Lung (tissue), 12 donors: ENCODE measurements around the gene MIF. TPM values are rescaled to one million over a fixed set of nuclear protein-coding genes. Genes with fewer than 3 reads are reported as not detected.
"Not testable (repeated sequence)": the region's sequence is repeated elsewhere in the genome, so short reads cannot be mapped to it uniquely, and the experiment has no call there.

ENCODE experiments used
- ATAC-seq: fragments of 200-7000 bp; cut with Tn5 transposase; one replicate; pipeline ENCODE4 v1.9.1; 2020; ENCODE audit warnings: moderate number of reproducible peaks; ENCODE audit not compliant: insufficient read depth, low FRiP score
- DNase-seq, 3 donors: peaks; one replicate each; pipeline ENCODE4 v3.0.0-alpha.2; 2013 to 2017
- H3K27ac ChIP-seq, 2 donors: one replicate each; pipeline ENCODE4 v1.5.1; 2013; ENCODE audit warnings: mild to moderate bottlenecking in 2 of 2, moderate library complexity in 2 of 2, control low read depth in 1 of 2, inconsistent platforms in 1 of 2, low read depth in 1 of 2, low read length in 1 of 2
- H3K27me3 ChIP-seq, 3 donors: one replicate each; pipeline ENCODE4 v1.5.1; 2013; ENCODE audit warnings: low read length in 2 of 3; ENCODE audit not compliant: control insufficient read depth in 3 of 3, insufficient read depth in 3 of 3
- H3K36me3 ChIP-seq, 4 donors: one replicate each; pipeline ENCODE4 v1.5.1; 2013; ENCODE audit warnings: low read length in 4 of 4, mild to moderate bottlenecking in 1 of 4, moderate library complexity in 1 of 4; ENCODE audit not compliant: control insufficient read depth in 4 of 4, insufficient read depth in 4 of 4
- H3K4me1 ChIP-seq, 5 donors: one replicate each; pipeline ENCODE4 v1.5.1; 2013; ENCODE audit warnings: low read length in 5 of 5, mild to moderate bottlenecking in 2 of 5, moderate library complexity in 1 of 5; ENCODE audit not compliant: control insufficient read depth in 5 of 5, insufficient read depth in 5 of 5
- H3K4me3 ChIP-seq: one replicate; pipeline ENCODE4 v1.5.1; 2013; ENCODE audit warnings: mild to moderate bottlenecking, control low read depth, moderate library complexity
- H3K9ac ChIP-seq, 2 donors: one replicate each; pipeline ENCODE4 v1.5.1; 2013; ENCODE audit warnings: low read length in 2 of 2, control low read depth in 1 of 2; ENCODE audit not compliant: insufficient read depth in 1 of 2
- H3K9me3 ChIP-seq, 4 donors: one replicate each; pipeline ENCODE4 v1.5.1; 2013; ENCODE audit warnings: low read length in 3 of 4, mild to moderate bottlenecking in 1 of 4, moderate library complexity in 1 of 4; ENCODE audit not compliant: control insufficient read depth in 4 of 4, insufficient read depth in 3 of 4
- WGBS, 2 donors: extraction: QIAGEN DNeasy Blood & Tissue Kit; methylation state at CpG; one replicate each; pipeline ENCODE4 v1.1.7; 2013; 5-methylcytosine and 5-hydroxymethylcytosine counted together
- polyA plus RNA-seq, 2 donors: library from polyadenylated mRNA; stranded (reverse); fragments of 200-250 nt; gene quantifications; one replicate each; pipeline ENCODE4 v1.2.1, GENCODE V29; 2013
- total RNA-seq, 2 donors: library from RNA; depleted of rRNA in 1 of 2; stranded (reverse); fragments of >200 nt in 1 of 2; gene quantifications; one replicate each; pipeline ENCODE4 v1.2.1, GENCODE V29; 2014 to 2021
- TF ChIP-seq, protein P1 (sequence below): IDR thresholded peaks from 2 replicates; pipeline ENCODE4 v1.5.1; 2012; ENCODE audit warnings: mild to moderate bottlenecking; ENCODE audit errors: control extremely low read depth, extremely low read depth
- donor health status: control.
- donor health status: control.
- donor health status: Bipolar disorder and iron deficiency.
- donor health status: healthy.
- donor health status: DM: yes; HTN: yes; CAD: no.

The MIF gene
- total and polyA plus RNA-seq, 4 donors: 71.8 to 887 (median 801) TPM

DNA sequence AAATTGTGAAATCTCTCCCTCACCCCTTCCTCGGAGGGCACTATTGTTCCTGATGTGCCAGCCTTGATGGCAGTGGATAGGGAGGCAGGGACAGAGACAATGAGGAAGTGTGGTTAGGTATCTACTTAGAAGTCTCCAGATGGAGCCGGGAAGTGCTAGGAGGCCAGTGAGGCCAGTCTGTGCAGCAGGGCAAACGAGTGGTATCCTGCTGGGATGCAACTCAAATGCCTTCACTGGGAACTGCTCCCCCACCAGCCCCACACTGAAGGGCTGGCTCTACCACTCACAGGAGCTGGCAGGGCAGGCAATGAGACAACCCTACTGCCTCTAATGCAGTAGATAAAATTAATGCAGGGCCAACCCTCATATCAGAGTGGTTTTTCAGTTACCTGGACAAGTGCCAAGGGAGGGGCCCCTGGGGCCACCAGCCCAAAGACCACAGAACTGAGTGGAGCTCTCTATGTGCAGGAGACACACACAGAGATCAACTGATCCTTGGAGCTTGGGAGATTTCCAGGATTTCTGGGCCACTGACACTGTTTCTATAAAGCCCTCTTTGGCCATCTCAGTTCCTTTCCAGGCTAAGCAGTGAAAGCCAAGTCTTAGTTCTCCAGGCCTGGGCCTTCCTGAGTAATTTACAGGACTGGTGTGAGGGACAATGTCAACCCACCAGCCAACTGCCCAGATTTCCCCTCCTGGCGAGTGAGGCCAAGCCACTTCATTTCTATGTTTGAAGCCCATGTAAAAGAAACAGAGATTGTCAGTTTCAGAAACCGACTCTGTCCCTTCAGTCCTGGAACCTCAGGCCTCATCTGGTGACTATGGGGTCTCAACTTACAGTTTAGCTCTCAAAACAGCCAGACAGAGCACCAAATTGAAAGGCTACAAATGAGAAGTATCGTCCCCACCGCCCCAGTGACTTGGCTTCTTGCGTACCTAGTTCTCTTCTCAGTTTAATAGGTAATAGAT, 4.1 kb downstream of the MIF start:
- H3K36me3 ChIP-seq: peaks cover 3 to 15% (median 12%) of the 10 kb centered on the region in 4 donors
- H3K9me3 ChIP-seq: no peaks in the 10 kb centered on the region
- DNase-seq: no peak
- WGBS, 2 donors: 60 to 67% methylated on average over 8 of the region's 8 CpGs
- TF ChIP-seq, protein P1, sequence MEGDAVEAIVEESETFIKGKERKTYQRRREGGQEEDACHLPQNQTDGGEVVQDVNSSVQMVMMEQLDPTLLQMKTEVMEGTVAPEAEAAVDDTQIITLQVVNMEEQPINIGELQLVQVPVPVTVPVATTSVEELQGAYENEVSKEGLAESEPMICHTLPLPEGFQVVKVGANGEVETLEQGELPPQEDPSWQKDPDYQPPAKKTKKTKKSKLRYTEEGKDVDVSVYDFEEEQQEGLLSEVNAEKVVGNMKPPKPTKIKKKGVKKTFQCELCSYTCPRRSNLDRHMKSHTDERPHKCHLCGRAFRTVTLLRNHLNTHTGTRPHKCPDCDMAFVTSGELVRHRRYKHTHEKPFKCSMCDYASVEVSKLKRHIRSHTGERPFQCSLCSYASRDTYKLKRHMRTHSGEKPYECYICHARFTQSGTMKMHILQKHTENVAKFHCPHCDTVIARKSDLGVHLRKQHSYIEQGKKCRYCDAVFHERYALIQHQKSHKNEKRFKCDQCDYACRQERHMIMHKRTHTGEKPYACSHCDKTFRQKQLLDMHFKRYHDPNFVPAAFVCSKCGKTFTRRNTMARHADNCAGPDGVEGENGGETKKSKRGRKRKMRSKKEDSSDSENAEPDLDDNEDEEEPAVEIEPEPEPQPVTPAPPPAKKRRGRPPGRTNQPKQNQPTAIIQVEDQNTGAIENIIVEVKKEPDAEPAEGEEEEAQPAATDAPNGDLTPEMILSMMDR: no peak
- no peaks in the 10 kb centered on the region for H3K27me3 ChIP-seq
- H3K4me1 ChIP-seq: peaks cover 0 to 17% (median 6%) of the 10 kb centered on the region in 5 donors
- no peak overlapping the region for H3K27ac ChIP-seq
- no peak for ATAC-seq
- H3K4me3 ChIP-seq: no peak overlapping the region
- H3K9ac ChIP-seq: no peak overlapping the region

DNA sequence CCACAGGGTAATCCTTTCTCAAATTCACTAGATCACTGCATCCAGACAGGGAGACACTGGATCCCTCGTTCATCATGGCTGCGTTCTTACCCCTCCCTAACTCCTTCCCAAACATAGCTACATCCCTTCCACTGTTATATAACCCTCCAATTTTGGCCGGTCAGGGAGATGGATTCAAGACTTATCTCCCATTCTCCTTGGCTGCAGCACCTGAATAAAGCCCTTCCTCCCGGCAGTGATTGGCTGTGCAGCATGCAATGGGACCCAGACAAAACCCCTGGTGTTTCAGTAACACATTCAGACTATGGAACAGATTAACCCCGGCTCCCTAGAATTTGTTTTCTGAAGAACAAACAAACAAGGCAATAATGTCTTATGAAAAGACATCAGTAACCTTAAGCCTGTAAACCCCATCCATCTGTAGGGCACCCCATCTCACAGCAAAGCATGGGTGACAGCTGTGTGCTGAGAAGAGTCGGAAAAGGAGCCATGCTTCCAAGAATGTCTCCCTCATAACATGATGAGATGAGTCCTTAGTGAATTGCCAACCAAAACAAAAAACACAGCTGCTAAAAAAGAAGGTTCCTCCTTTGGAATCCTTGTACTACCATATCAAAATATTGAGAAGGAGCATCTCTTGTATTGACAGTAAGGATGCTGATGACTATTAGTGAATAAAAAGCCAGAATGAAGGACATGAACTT, 5.0 kb downstream of the MIF start:
- H3K27ac ChIP-seq: no peak overlapping the region
- ATAC-seq (no peak), DNase-seq (no peak)
- 86 to 89% methylated on average over 6 of the region's 6 CpGs for WGBS, 2 donors
- TF ChIP-seq, protein P1: no peak
- no peak overlapping the region for H3K4me3 ChIP-seq
- peaks cover 3 to 15% (median 12%) of the 10 kb centered on the region in 4 donors for H3K36me3 ChIP-seq
- no peak overlapping the region for H3K9ac ChIP-seq
- no peaks in the 10 kb centered on the region for H3K9me3 ChIP-seq
- H3K27me3 ChIP-seq: no peaks in the 10 kb centered on the region
- H3K4me1 ChIP-seq: peaks cover 0 to 12% (median 6%) of the 10 kb centered on the region in 5 donors

DNA sequence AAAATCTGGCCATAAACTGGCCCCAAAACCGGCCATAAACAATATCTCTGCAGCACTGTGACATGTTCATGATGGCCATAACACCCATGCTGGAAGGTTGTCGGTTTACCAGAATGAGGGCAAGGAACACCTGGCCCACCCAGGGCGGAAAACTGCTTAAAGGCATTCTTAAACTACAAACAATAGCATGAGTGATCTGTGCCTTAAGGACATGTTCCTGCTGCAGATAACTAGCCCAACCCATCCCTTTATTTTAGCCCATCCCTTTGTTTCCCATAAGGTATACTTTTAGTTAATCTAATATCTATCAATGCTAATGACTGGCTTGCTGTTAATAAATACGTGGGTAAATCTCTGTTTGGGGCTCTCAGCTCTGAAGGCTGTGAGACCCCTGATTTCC, 6.0 kb downstream of the MIF start:
- H3K27me3 ChIP-seq, ATAC-seq, H3K9ac ChIP-seq, DNase-seq, H3K4me3 ChIP-seq, H3K27ac ChIP-seq, H3K9me3 ChIP-seq: not testable (repeated sequence)
- Histone ChIP-seq H3K4me1 (peaks cover 0 to 20% (median 7%) of the 10 kb centered on the region in 5 donors), H3K36me3 (peaks cover 3 to 15% (median 12%) of the 10 kb centered on the region in 4 donors)
- 83 to 95% methylated on average over 4 of the region's 4 CpGs for WGBS, 2 donors

DNA sequence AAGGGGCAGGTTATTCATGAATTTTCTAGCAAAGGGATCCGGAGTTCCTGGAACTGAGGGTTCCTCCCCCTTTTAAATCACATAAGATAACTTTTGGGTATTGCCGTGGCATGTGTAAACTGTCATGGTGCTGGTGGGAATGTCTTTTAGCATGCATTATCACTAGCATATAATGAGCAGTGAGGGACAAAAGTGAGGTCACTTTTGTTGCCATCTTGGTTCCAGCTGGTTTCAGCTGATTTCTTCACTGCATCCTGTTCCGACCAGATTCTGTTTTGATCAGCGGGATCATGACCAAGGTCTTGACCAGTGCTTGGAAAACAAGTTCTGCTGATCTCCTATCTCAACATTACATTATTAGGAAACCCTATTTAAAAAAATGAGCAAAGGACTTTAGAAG, 7.4 kb downstream of the MIF start:
- Histone ChIP-seq H3K9ac (no peak overlapping the region), H3K27me3 (no peaks in the 10 kb centered on the region), H3K27ac (no peak overlapping the region), H3K4me3 (no peak overlapping the region), H3K36me3 (peaks cover 3 to 10% (median 6%) of the 10 kb centered on the region in 4 donors), H3K4me1 (peaks cover 0 to 16% (median 0%) of the 10 kb centered on the region in 5 donors), H3K9me3 (no peaks in the 10 kb centered on the region)
- TF ChIP-seq, protein P1: no peak
- 83 to 86% methylated on average over 4 of the region's 4 CpGs for WGBS, 2 donors
- no peak for ATAC-seq
- peak in 2 of 3 donors; percentile 40 to 53 for DNase-seq
